ENCODE results near the gene ACTN4. TPM values are rescaled to one million over a fixed set of nuclear protein-coding genes. Genes with fewer than 3 reads are reported as not detected.

Gene ACTN4
- total and polyA plus RNA-seq, 4 experiments from 2014 or later = 4.0 to 155 (median 87.9) TPM

DNA sequence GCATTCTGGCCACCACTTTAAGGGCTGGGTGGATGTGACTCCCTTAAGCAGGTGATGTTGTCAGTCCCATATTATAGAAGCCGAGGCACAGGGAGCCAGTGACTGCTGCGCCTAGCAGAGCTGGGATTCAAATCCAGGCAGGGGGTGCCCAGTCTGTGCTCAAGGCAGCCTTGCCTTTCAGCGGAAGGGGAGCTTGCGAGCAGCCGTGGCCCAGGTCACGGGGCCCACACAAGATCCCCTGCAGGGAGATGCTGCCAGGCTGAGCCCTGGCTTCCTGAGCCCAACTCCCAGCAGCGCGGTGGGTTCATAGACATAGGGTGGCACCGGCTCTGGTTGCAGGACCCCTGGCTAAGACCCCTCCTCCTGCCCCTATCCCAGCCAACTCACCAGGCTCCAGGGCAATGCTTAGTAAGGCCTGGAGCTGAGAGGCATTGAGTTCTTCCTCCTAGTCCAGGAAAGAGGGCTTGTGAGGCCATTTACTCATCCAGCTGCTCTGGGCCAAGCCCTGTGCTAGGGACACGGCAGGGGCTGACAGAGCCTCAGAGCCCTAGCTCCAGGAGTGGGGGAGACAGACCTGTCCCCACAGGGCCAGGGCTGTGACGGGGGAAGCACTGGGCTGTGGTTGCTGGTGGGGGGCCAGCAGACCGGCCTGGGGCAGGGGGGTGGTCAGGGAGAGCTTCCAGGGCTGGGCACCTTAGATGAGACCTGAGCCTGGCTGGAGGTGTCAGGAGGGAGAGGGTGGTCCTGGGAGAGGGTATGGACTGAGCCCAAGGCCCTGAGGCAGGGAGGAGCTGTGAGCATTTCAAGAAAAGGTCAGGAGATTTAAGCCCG, 87.2 kb downstream of the ACTN4 start:
- Mint-ChIP-seq H3K27ac (peak overlapping the region; percentile 81 to 94 (median 90)), H3K4me3 (peak overlapping the region; percentile 74 to 89 (median 82)), H3K4me1 (peaks cover 24 to 73% (median 44%) of the 10 kb centered on the region in 4 donors), H3K9me3 (no peaks in the 10 kb centered on the region), H3K27me3 (peaks cover 0 to 2% of the 10 kb centered on the region in 2 donors), H3K36me3 (peaks cover 0 to 19% of the 10 kb centered on the region in 2 donors)
- intact Hi-C loops (cut with micrococcal nuclease) = loop anchor here (1.0 to 5.0 kb wide), 4 partner anchors 88 to 332 kb away; partner anchors contain the start of genes ACTN4, FAM98C, MRPS12 and SARS2
- H3K27me3 ChIP-seq (ENCODE audit: insufficient read depth, low read length) = no peaks in the 10 kb centered on the region
- no peaks in the 10 kb centered on the region for H3K9me3 ChIP-seq (ENCODE audit: control insufficient read depth in 1 of 2, low read length in 2 of 2)
- peaks cover 53% of the 10 kb centered on the region for H3K4me1 ChIP-seq (ENCODE audit: insufficient read depth, low read length)
- ChIA-PET CTCF (ENCODE audit: partially characterized antibody) (interaction anchor here (0.6 to 3.3 kb wide), 11 partner anchors 10 to 196 kb away, joined by 3 to 18 read pairs (median 5); partner anchors contain the start of genes ACTN4, MRPS12, NFKBIB and SARS2), POLR2A (ENCODE audit: partially characterized antibody) (interaction anchor here (1.0 to 3.2 kb wide), 21 partner anchors 8 to 347 kb away, joined by 3 to 36 read pairs (median 6); partner anchors contain the start of genes ACTN4, CAPN12, ECH1 and EIF3K)
- no peaks in the 10 kb centered on the region for H3K36me3 ChIP-seq (ENCODE audit: insufficient read depth, low read length)
- H3K27ac ChIP-seq (ENCODE audit: low read depth, low read length) = peak overlapping the region; percentile 53
- peak overlapping the region; percentile 2 to 38 for H3K4me3 ChIP-seq (ENCODE audit: low read length in 2 of 2)
- DNase-seq = peak; percentile 36 to 59 (median 47)

GRCh38 chr19:38735257-38735686, 87.8 kb downstream of the ACTN4 start:
- peak overlapping the region; percentile 53 for H3K27ac ChIP-seq (ENCODE audit: low read depth, low read length)
- peaks cover 56% of the 10 kb centered on the region for H3K4me1 ChIP-seq (ENCODE audit: insufficient read depth, low read length)
- no peaks in the 10 kb centered on the region for H3K9me3 ChIP-seq (ENCODE audit: control insufficient read depth in 1 of 2, low read length in 2 of 2)
- H3K27ac Mint-ChIP-seq = peak overlapping the region; percentile 76 to 94 (median 89)
- H3K4me3 ChIP-seq (ENCODE audit: low read length in 2 of 2) = peak overlapping the region; percentile 2 to 38
- peak overlapping the region; percentile 74 to 89 (median 82) for H3K4me3 Mint-ChIP-seq
- H3K9me3 Mint-ChIP-seq = no peaks in the 10 kb centered on the region
- intact Hi-C loops (cut with micrococcal nuclease) = loop anchor here (1.0 to 2.0 kb wide), 2 partner anchors 88 to 98 kb away; partner anchors contain the start of gene ACTN4
- peaks cover 0 to 14% of the 10 kb centered on the region in 2 donors for H3K36me3 Mint-ChIP-seq
- H3K36me3 ChIP-seq (ENCODE audit: insufficient read depth, low read length) = no peaks in the 10 kb centered on the region
- peaks cover 0 to 2% of the 10 kb centered on the region in 2 donors for H3K27me3 Mint-ChIP-seq
- no peaks in the 10 kb centered on the region for H3K27me3 ChIP-seq (ENCODE audit: insufficient read depth, low read length)
- H3K4me1 Mint-ChIP-seq = peaks cover 24 to 73% (median 45%) of the 10 kb centered on the region in 4 donors
- ChIA-PET CTCF (ENCODE audit: partially characterized antibody) (interaction anchor here (0.9 to 3.3 kb wide), 8 partner anchors 11 to 196 kb away, joined by 3 to 18 read pairs (median 6); partner anchors contain the start of genes MRPS12, NFKBIB, SARS2 and SIRT2), POLR2A (ENCODE audit: partially characterized antibody) (interaction anchor here (1.2 to 3.2 kb wide), 17 partner anchors 9 to 348 kb away, joined by 3 to 36 read pairs (median 7); partner anchors contain the start of genes ACTN4, CAPN12, ECH1 and EIF3K)
- DNase-seq = peak; percentile 49 to 71 (median 53)

GRCh38 chr19:38736036-38736412, 88.6 kb downstream of the ACTN4 start:
- Mint-ChIP-seq H3K4me3 (peak overlapping the region; percentile 27 to 77 (median 60)), H3K27ac (peak overlapping the region in 4 of 7 donors; percentile 30 to 88 (median 74)), H3K4me1 (peaks cover 24 to 69% (median 42%) of the 10 kb centered on the region in 4 donors), H3K27me3 (peaks cover 0 to 2% of the 10 kb centered on the region in 2 donors), H3K9me3 (no peaks in the 10 kb centered on the region), H3K36me3 (peaks cover 0 to 9% of the 10 kb centered on the region in 2 donors)
- ChIA-PET CTCF (ENCODE audit: partially characterized antibody) (interaction anchor here (1.0 to 2.0 kb wide), 2 partner anchors 33 to 151 kb away, joined by 3 to 12 read pairs; no protein-coding TSS in a partner anchor), POLR2A (ENCODE audit: partially characterized antibody) (interaction anchor here (1.1 to 2.2 kb wide), 5 partner anchors 33 to 348 kb away, joined by 3 to 13 read pairs (median 5); partner anchors contain the start of genes EIF3K and GGN)
- H3K27me3 ChIP-seq (ENCODE audit: insufficient read depth, low read length) = no peaks in the 10 kb centered on the region
- intact Hi-C loops (cut with micrococcal nuclease) = no loop called here
- DNase-seq = peak; percentile 57 to 80 (median 59)
- peak overlapping the region in 1 of 2 donors; percentile 14 for H3K4me3 ChIP-seq (ENCODE audit: low read length in 2 of 2)
- H3K36me3 ChIP-seq (ENCODE audit: insufficient read depth, low read length) = no peaks in the 10 kb centered on the region
- H3K4me1 ChIP-seq (ENCODE audit: insufficient read depth, low read length) = peaks cover 57% of the 10 kb centered on the region
- no peaks in the 10 kb centered on the region for H3K9me3 ChIP-seq (ENCODE audit: control insufficient read depth in 1 of 2, low read length in 2 of 2)
- H3K27ac ChIP-seq (ENCODE audit: low read depth, low read length) = peak overlapping the region; percentile 30

DNA sequence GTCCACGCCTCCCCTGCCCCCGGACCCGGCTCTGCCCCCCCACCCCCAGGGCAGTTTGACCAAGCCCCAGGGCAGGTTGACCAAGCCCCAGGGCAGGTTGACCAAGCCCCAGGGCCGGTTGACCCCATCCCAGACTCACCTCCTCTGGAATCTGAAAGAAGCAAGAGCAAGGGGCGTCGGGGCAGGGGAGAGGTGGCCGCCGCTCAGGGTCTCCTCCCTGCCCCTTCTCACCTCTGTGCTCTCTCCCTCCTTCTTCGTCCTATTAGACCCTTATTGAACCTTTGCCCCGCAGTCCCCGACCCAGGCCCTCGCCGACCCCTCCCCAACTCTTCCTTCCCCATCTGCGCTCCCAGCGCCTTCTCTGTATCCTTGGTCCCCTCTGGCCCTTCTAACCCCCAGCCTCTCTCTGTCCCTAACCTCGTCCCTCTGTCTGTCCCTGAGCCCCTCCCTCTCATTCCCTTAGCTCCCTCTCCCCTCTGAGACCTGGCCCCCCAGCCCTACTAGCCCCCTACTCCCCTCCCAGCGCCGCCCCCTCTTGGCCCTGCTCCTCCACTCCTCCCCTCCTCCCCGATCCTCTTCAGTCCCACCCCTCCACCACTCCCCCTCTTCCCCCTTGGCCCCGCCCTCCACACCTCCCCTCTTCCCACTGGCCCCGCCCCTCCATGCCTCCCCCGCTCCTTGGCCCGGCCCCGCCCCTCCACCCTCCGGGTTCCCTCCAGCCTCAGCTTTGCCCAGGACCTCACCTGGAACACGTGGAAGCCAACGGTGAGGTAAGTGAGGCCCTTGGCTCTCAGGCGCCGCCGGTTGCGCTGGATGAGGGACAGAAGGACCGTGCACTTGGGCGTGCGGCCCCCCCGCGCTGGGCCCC, 89.2 kb downstream of the ACTN4 start:
- ChIA-PET CTCF (ENCODE audit: partially characterized antibody) (interaction anchor here (1.0 kb wide), 1 partner anchor 33 kb away, joined by 3 read pairs; no protein-coding TSS in a partner anchor), POLR2A (ENCODE audit: partially characterized antibody) (interaction anchor here (1.1 to 1.3 kb wide), 2 partner anchors 33 to 112 kb away, joined by 3 to 5 read pairs; no protein-coding TSS in a partner anchor)

DNA sequence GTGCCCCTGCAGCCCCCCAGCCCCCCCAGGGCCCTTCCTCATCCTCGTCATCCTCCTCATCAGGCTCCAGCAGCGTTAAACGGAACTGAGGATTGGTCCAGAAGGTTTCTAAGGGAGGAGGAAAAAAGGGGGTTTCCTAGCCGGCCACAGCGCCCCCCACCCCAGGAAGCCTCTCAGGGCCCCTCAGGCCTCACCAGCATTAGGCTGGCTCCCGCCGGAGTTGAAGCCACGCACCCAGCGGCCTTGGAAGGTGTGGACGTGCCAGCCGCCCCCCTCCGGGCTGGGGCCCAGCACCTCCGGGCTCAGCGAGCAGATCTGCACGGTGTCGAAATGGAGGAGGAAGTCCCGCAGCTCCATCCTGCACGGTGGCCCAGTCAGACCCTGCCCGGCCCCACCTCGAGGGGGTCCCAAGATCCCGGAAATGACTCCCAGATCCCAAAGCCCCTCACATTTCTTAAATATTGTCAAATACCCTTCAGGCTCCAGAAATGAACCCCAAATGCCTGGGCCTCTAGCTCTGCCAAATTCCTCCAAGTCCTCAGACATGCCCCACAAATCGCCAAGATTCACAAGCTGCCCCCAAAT, 89.9 kb downstream of the ACTN4 start:
- peaks cover 57% of the 10 kb centered on the region for H3K4me1 ChIP-seq (ENCODE audit: insufficient read depth, low read length)

More for the DNA sequence above, 89.2 kb downstream of the ACTN4 start:
- Histone ChIP-seq H3K27ac (ENCODE audit: low read depth, low read length) (peak overlapping the region; percentile 30), H3K9me3 (ENCODE audit: control insufficient read depth in 1 of 2, low read length in 2 of 2) (no peaks in the 10 kb centered on the region), H3K4me1 (ENCODE audit: insufficient read depth, low read length) (peaks cover 57% of the 10 kb centered on the region), H3K27me3 (ENCODE audit: insufficient read depth, low read length) (no peaks in the 10 kb centered on the region), H3K4me3 (ENCODE audit: low read length in 2 of 2) (peak overlapping the region in 1 of 2 donors; percentile 14), H3K36me3 (ENCODE audit: insufficient read depth, low read length) (no peaks in the 10 kb centered on the region)
- H3K4me3 Mint-ChIP-seq = peak overlapping the region; percentile 41 to 77 (median 60)
- H3K27me3 Mint-ChIP-seq = peaks cover 0 to 2% of the 10 kb centered on the region in 2 donors
- H3K27ac Mint-ChIP-seq = peak overlapping the region in 6 of 7 donors; percentile 6 to 87 (median 56)
- DNase-seq = peak; percentile 42 to 76 (median 54)
- intact Hi-C loops (cut with micrococcal nuclease) = no loop called here
- peaks cover 0 to 7% of the 10 kb centered on the region in 2 donors for H3K36me3 Mint-ChIP-seq
- H3K9me3 Mint-ChIP-seq = no peaks in the 10 kb centered on the region
- peaks cover 24 to 65% (median 42%) of the 10 kb centered on the region in 4 donors for H3K4me1 Mint-ChIP-seq

More for the DNA sequence above, 89.9 kb downstream of the ACTN4 start:
- Mint-ChIP-seq H3K4me3 (peak overlapping the region; percentile 44 to 73 (median 64)), H3K36me3 (peaks cover 0 to 5% of the 10 kb centered on the region in 2 donors), H3K27me3 (peaks cover 0 to 2% of the 10 kb centered on the region in 2 donors), H3K9me3 (no peaks in the 10 kb centered on the region), H3K4me1 (peaks cover 24 to 60% (median 41%) of the 10 kb centered on the region in 4 donors), H3K27ac (peak overlapping the region; percentile 9 to 95 (median 65))
- no peaks in the 10 kb centered on the region for H3K27me3 ChIP-seq (ENCODE audit: insufficient read depth, low read length)
- H3K9me3 ChIP-seq (ENCODE audit: control insufficient read depth in 1 of 2, low read length in 2 of 2) = no peaks in the 10 kb centered on the region
- ChIA-PET CTCF (ENCODE audit: partially characterized antibody) (interaction anchor here (0.6 to 1.0 kb wide), 2 partner anchors 32 to 66 kb away, joined by 3 to 4 read pairs; no protein-coding TSS in a partner anchor), POLR2A (ENCODE audit: partially characterized antibody) (interaction anchor here (1.1 to 1.3 kb wide), 2 partner anchors 32 to 112 kb away, joined by 3 to 5 read pairs; no protein-coding TSS in a partner anchor)
- H3K27ac ChIP-seq (ENCODE audit: low read depth, low read length) = no peak overlapping the region
- H3K36me3 ChIP-seq (ENCODE audit: insufficient read depth, low read length) = no peaks in the 10 kb centered on the region
- intact Hi-C loops (cut with micrococcal nuclease) = no loop called here
- H3K4me3 ChIP-seq (ENCODE audit: low read length in 2 of 2) = no peak overlapping the region
- DNase-seq = no peak

Data from CD4-positive, alpha-beta memory T cell (primary cell).